Neural progenitor cell (in vitro differentiated cells): Measurements from ENCODE around the gene GCA. TPM values are rescaled to one million over a fixed set of nuclear protein-coding genes. Genes with fewer than 3 reads are reported as not detected.

Experiments used
- DNase-seq: peaks from one replicate; pipeline ENCODE4 v3.0.0-alpha.2; 2016; ENCODE audit warnings: low spot score
- H2AFZ ChIP-seq: fragments of 200-600 bp; sonication (generic); replicated peaks from 2 replicates; pipeline ENCODE4 v1.6.1; 2016; ENCODE audit warnings: antibody characterized with exemption
- H3F3A ChIP-seq: fragments of 200-600 bp; sonication (generic); 2 replicates; pipeline ENCODE4 v1.6.1; 2016; ENCODE audit warnings: antibody characterized with exemption, low read depth
- H3K27ac ChIP-seq: fragments of 200-600 bp; sonication (generic); 2 replicates; pipeline ENCODE4 v1.5.1; 2016; ENCODE audit warnings: mild to moderate bottlenecking
- H3K27me3 ChIP-seq: fragments of 200-600 bp; sonication (generic); 2 replicates; pipeline ENCODE4 v1.6.1; 2016; ENCODE audit warnings: mild to moderate bottlenecking, moderate library complexity
- H3K36me3 ChIP-seq: fragments of 200-600 bp; sonication (generic); 2 replicates; pipeline ENCODE4 v1.5.1; 2016
- H3K4me1 ChIP-seq: fragments of 200-600 bp; sonication (generic); 2 replicates; pipeline ENCODE4 v1.6.1; 2016; ENCODE audit warnings: mixed run types
- H3K4me2 ChIP-seq: fragments of 200-600 bp; sonication (generic); 2 replicates; pipeline ENCODE4 v1.6.1; 2016
- H3K4me3 ChIP-seq: fragments of 200-600 bp; sonication (generic); 2 replicates; pipeline ENCODE4 v1.5.1; 2016
- H3K79me2 ChIP-seq: fragments of 200-600 bp; sonication (generic); 2 replicates; pipeline ENCODE4 v1.6.1; 2016; ENCODE audit warnings: low read depth
- H3K9ac ChIP-seq: fragments of 200-600 bp; sonication (generic); 2 replicates; pipeline ENCODE4 v1.6.1; 2016
- H3K9me3 ChIP-seq: fragments of 200-600 bp; sonication (generic); 2 replicates; pipeline ENCODE4 v1.5.1; 2016; ENCODE audit warnings: low read depth
- H4K20me1 ChIP-seq: fragments of 200-600 bp; sonication (generic); 2 replicates; pipeline ENCODE4 v1.6.1; 2016; ENCODE audit warnings: low read depth
- H3K27ac Mint-ChIP-seq: 3 replicates; pipeline ENCODE4 v1.8.0; 2021; ENCODE audit warnings: mixed read lengths
- H3K27me3 Mint-ChIP-seq: 2 replicates; pipeline ENCODE4 v1.8.0; 2022; ENCODE audit warnings: low read depth, mild to moderate bottlenecking, inconsistent platforms, moderate library complexity, mixed read lengths; ENCODE audit not compliant: insufficient read depth
- H3K36me3 Mint-ChIP-seq: 3 replicates; pipeline ENCODE4 v1.8.0; 2021; ENCODE audit warnings: mixed read lengths
- H3K4me1 Mint-ChIP-seq: 3 replicates; pipeline ENCODE4 v1.8.0; 2021; ENCODE audit warnings: mixed read lengths
- H3K4me3 Mint-ChIP-seq: 3 replicates; pipeline ENCODE4 v1.8.0; 2021; ENCODE audit warnings: mild to moderate bottlenecking, moderate library complexity, mixed read lengths
- H3K9me3 Mint-ChIP-seq: 3 replicates; pipeline ENCODE4 v1.8.0; 2020; ENCODE audit warnings: mixed read lengths
- EZH2 ChIP-seq: fragments of 200-600 bp; sonication (generic); IDR thresholded peaks from 2 replicates; pipeline ENCODE4 v1.6.1; 2017; ENCODE audit warnings: antibody characterized with exemption, mild to moderate bottlenecking, moderate library complexity
- EZH2phosphoT487 ChIP-seq: fragments of 200-600 bp; sonication (generic); IDR thresholded peaks from 2 replicates; pipeline ENCODE4 v1.6.1; 2017; ENCODE audit warnings: antibody characterized with exemption
- total RNA-seq: library from RNA; depleted of rRNA; stranded (reverse); fragments of >200 nt; gene quantifications from 2 replicates; pipeline ENCODE4 v1.2.3, GENCODE V29; 2015; ENCODE audit warnings: low replicate concordance
- TF ChIP-seq, protein P1 (sequence below): fragments of 200-600 bp; sonication (generic); IDR thresholded peaks from 2 replicates; pipeline ENCODE4 v1.5.1; 2017; ENCODE audit warnings: antibody characterized with exemption, mild to moderate bottlenecking

The GCA gene
- total RNA-seq, 1 donor from 2014 or later, result 64.8 TPM

DNA sequence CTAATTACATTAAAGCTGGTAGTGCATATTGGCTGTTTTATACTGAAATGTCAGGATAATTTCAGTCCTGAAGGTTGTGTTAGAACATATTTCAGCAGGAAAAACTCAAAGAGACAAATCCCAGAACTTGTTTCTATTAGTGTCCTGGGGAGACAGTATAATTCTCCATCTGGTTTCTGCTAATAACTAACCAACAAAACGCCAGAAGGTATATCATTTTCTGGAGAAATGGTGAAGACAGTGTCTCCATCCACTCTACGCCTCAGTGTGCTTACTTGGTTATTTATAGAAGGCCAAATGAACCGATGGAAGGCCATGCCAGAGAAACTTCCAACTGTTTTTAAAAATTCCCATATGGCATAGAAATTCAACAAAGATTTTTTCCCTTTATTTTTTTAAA, 41.6 kb downstream of the GCA start:
- Mint-ChIP-seq H3K36me3 (no peaks in the 10 kb centered on the region), H3K4me1 (peaks cover 9% of the 10 kb centered on the region), H3K4me3 (no peak overlapping the region), H3K27me3 (no peaks in the 10 kb centered on the region), H3K27ac (no peak overlapping the region), H3K9me3 (no peaks in the 10 kb centered on the region)
- H3K36me3 ChIP-seq, result no peaks in the 10 kb centered on the region
- no peak overlapping the region for H3K4me2 ChIP-seq
- DNase-seq, result no peak
- H3K4me1 ChIP-seq, result no peaks in the 10 kb centered on the region
- H4K20me1 ChIP-seq, result no peaks in the 10 kb centered on the region
- no peaks in the 10 kb centered on the region for H3F3A ChIP-seq
- no peaks in the 10 kb centered on the region for H3K79me2 ChIP-seq
- no peak overlapping the region for H3K4me3 ChIP-seq
- no peak overlapping the region for H3K9ac ChIP-seq
- H3K27ac ChIP-seq, result no peak overlapping the region
- H3K9me3 ChIP-seq, result no peaks in the 10 kb centered on the region
- no peaks in the 10 kb centered on the region for H3K27me3 ChIP-seq
- no peak for TF ChIP-seq EZH2
- TF ChIP-seq EZH2phosphoT487, result no peak
- TF ChIP-seq, protein P1, sequence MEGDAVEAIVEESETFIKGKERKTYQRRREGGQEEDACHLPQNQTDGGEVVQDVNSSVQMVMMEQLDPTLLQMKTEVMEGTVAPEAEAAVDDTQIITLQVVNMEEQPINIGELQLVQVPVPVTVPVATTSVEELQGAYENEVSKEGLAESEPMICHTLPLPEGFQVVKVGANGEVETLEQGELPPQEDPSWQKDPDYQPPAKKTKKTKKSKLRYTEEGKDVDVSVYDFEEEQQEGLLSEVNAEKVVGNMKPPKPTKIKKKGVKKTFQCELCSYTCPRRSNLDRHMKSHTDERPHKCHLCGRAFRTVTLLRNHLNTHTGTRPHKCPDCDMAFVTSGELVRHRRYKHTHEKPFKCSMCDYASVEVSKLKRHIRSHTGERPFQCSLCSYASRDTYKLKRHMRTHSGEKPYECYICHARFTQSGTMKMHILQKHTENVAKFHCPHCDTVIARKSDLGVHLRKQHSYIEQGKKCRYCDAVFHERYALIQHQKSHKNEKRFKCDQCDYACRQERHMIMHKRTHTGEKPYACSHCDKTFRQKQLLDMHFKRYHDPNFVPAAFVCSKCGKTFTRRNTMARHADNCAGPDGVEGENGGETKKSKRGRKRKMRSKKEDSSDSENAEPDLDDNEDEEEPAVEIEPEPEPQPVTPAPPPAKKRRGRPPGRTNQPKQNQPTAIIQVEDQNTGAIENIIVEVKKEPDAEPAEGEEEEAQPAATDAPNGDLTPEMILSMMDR, result no peak
- no peak overlapping the region for H2AFZ ChIP-seq

DNA sequence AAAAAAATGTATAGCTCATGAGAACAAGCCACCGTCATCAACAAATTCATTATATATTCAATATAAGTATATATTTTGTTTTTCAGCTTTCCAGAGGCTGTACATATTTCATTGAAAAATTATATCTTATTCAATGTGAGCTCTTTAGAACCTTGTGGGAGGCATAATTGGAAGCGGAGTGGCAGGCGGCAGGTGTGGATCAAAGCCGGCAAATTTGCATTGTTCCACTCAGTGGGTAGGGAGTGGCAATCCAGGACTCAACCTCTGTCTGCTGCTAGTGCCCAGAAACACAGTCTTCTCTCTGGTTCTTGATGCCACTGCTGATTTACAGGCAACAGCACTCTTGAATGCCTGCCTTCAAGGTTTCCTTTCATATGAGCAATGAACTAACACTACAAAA, 46.9 kb downstream of the GCA start:
- H3K9me3 ChIP-seq, result no peaks in the 10 kb centered on the region
- H2AFZ ChIP-seq, result no peak overlapping the region
- H3K9ac ChIP-seq, result no peak overlapping the region
- no peaks in the 10 kb centered on the region for H3K27me3 ChIP-seq
- Mint-ChIP-seq H3K4me3 (no peak overlapping the region), H3K27ac (no peak overlapping the region), H3K27me3 (no peaks in the 10 kb centered on the region), H3K9me3 (no peaks in the 10 kb centered on the region), H3K36me3 (no peaks in the 10 kb centered on the region), H3K4me1 (no peaks in the 10 kb centered on the region)
- H3F3A ChIP-seq, result no peaks in the 10 kb centered on the region
- no peak for DNase-seq
- H3K4me3 ChIP-seq, result no peak overlapping the region
- no peaks in the 10 kb centered on the region for H3K36me3 ChIP-seq
- no peak overlapping the region for H3K27ac ChIP-seq
- H3K4me2 ChIP-seq, result no peak overlapping the region
- H4K20me1 ChIP-seq, result no peaks in the 10 kb centered on the region
- H3K4me1 ChIP-seq, result no peaks in the 10 kb centered on the region
- TF ChIP-seq EZH2 (no peak), EZH2phosphoT487 (no peak)
- TF ChIP-seq, protein P1, result no peak
- H3K79me2 ChIP-seq, result no peaks in the 10 kb centered on the region

DNA sequence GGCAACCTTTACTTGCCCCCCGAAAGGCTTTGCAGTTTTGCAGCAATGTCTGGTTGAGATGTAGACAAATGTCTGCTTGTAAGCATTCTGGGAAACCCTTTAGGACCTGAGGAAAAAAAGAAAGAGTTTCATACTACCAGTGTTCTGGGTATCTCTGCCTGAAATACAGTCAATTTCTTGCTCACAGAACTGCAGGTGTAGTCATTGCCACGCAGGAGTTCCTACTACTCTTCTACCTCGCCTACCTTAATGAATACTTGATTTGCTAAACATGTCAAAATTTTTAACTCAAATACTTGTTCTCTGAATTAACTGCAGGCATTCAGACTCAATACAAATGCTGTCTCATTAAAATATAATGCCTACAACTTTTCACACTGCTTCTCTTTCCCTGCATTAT, 56.4 kb downstream of the GCA start:
- Mint-ChIP-seq H3K27ac (no peak overlapping the region), H3K4me1 (no peaks in the 10 kb centered on the region), H3K27me3 (peaks cover 2% of the 10 kb centered on the region), H3K4me3 (no peak overlapping the region), H3K9me3 (no peaks in the 10 kb centered on the region), H3K36me3 (no peaks in the 10 kb centered on the region)
- H2AFZ ChIP-seq, result no peak overlapping the region
- H3K79me2 ChIP-seq, result no peaks in the 10 kb centered on the region
- no peaks in the 10 kb centered on the region for H3F3A ChIP-seq
- no peaks in the 10 kb centered on the region for H4K20me1 ChIP-seq
- no peaks in the 10 kb centered on the region for H3K27me3 ChIP-seq
- TF ChIP-seq EZH2 (no peak), EZH2phosphoT487 (no peak)
- TF ChIP-seq, protein P1, result no peak
- H3K9me3 ChIP-seq, result no peaks in the 10 kb centered on the region
- H3K9ac ChIP-seq, result no peak overlapping the region
- no peak for DNase-seq
- no peaks in the 10 kb centered on the region for H3K36me3 ChIP-seq
- H3K4me1 ChIP-seq, result no peaks in the 10 kb centered on the region
- no peak overlapping the region for H3K27ac ChIP-seq
- H3K4me3 ChIP-seq, result no peak overlapping the region
- no peak overlapping the region for H3K4me2 ChIP-seq

DNA sequence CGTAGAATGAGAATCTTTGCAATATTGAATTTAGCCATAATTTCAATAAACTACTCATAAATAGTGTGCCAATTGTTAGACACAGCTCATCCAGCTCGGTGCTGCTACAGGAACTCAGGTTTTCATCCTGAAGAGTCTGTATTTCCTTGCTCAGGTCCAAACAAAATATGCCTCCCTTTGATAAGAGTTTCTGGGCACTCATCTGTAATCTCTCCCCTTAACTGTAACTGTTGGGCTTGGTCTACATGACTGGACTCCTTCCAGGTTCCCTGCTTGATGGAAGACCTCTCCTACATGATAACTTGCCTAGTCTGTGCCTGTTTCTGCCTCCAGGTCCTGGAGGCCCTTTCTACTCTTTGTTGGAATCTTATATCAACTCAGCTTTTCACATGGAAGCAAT, 57.9 kb downstream of the GCA start:
- Histone ChIP-seq H3K4me3 (no peak overlapping the region), H3K4me2 (no peak overlapping the region), H3K9ac (no peak overlapping the region), H3K4me1 (no peaks in the 10 kb centered on the region), H3K27me3 (no peaks in the 10 kb centered on the region), H4K20me1 (no peaks in the 10 kb centered on the region), H3K36me3 (no peaks in the 10 kb centered on the region), H3K79me2 (no peaks in the 10 kb centered on the region), H3F3A (no peaks in the 10 kb centered on the region), H3K27ac (no peak overlapping the region), H2AFZ (no peak overlapping the region), H3K9me3 (no peaks in the 10 kb centered on the region)
- peaks cover 2% of the 10 kb centered on the region for H3K27me3 Mint-ChIP-seq
- TF ChIP-seq EZH2 (no peak), EZH2phosphoT487 (no peak)
- TF ChIP-seq, protein P1, result no peak
- no peak overlapping the region for H3K4me3 Mint-ChIP-seq
- H3K9me3 Mint-ChIP-seq, result no peaks in the 10 kb centered on the region
- H3K27ac Mint-ChIP-seq, result no peak overlapping the region
- H3K36me3 Mint-ChIP-seq, result no peaks in the 10 kb centered on the region
- no peaks in the 10 kb centered on the region for H3K4me1 Mint-ChIP-seq
- no peak for DNase-seq
